HEK293 (cell line): Measurements from ENCODE around the gene FES.
A peak's percentile ranks its signal among the peaks of the same experiment; 100 is the strongest.

Experiments
- CTCF ChIA-PET: fragments of 350-600 bp; formaldehyde crosslinking; extraction: SDS; loops from one replicate; lab custom pipeline; 2021; ENCODE audit warnings: antibody characterized with exemption; lab: Yijun Ruan, JAX
- POLR2A ChIA-PET: fragments of 300-600 bp; formaldehyde crosslinking; extraction: SDS; loops from one replicate; lab custom pipeline; 2020; ENCODE audit warnings: antibody characterized with exemption, inconsistent platforms; lab: Yijun Ruan, JAX
- H3K27ac ChIP-seq: fragments of 200-500 bp; sonication (Bioruptor generic); 2 replicates; pipeline ENCODE4 v1.5.1; 2014; ENCODE audit warnings: low read depth, low read length, control low read depth, inconsistent platforms; ENCODE audit errors: extremely low read depth
- H3K36me3 ChIP-seq, 2 experiments: fragments of 200-500 bp in 1 of 2; sonication (Bioruptor generic) in 1 of 2; 1 replicate in 1 of 2; 2 replicates in 1 of 2; pipeline ENCODE4 v1.5.1; 2014 to 2017; ENCODE audit warnings: inconsistent platforms in 2 of 2, low read length in 2 of 2; ENCODE audit not compliant: control insufficient read depth in 2 of 2, insufficient read depth in 1 of 2
- H3K4me1 ChIP-seq: fragments of 200-500 bp; sonication (Bioruptor generic); 2 replicates; pipeline ENCODE4 v1.5.1; 2014; ENCODE audit warnings: mild to moderate bottlenecking, low read length, inconsistent platforms; ENCODE audit not compliant: control insufficient read depth, insufficient read depth
- H3K4me3 ChIP-seq: 2 replicates; pipeline ENCODE4 v1.5.1; 2011; ENCODE audit warnings: low read depth, mild to moderate bottlenecking, control low read depth, low read length, moderate library complexity
- H3K9me3 ChIP-seq: fragments of 200-500 bp; sonication (Bioruptor generic); 2 replicates; pipeline ENCODE4 v1.5.1; 2014; ENCODE audit warnings: low read depth, low read length, inconsistent platforms; ENCODE audit not compliant: control insufficient read depth, insufficient read depth
- HOXC10 ChIP-seq: sonication (generic); formaldehyde crosslinking; IDR thresholded peaks from 2 replicates; pipeline ENCODE4 v1.8.1; 2023; ENCODE audit warnings: mild to moderate bottlenecking, missing genetic modification reagents
- IKZF3 ChIP-seq: fragments of 450-650 bp; IDR thresholded peaks from 2 replicates; pipeline ENCODE4 v1.5.0; 2018; ENCODE audit warnings: missing biosample characterization, mild to moderate bottlenecking, missing genetic modification characterization, moderate library complexity
- MEIS1 ChIP-seq: sonication (generic); formaldehyde crosslinking; IDR thresholded peaks from 2 replicates; pipeline ENCODE4 v1.8.1; 2022; ENCODE audit warnings: missing genetic modification reagents, mild to moderate bottlenecking, borderline replicate concordance
- PRDM6 ChIP-seq: fragments of 450-650 bp; formaldehyde crosslinking; IDR thresholded peaks from 2 replicates; pipeline ENCODE4 v1.5.1; 2017; ENCODE audit warnings: missing biosample characterization, missing genetic modification characterization
- SETDB1 ChIP-seq: IDR thresholded peaks from one replicate; pipeline ENCODE4 v1.6.1; 2017; ENCODE audit warnings: mild to moderate bottlenecking, low read length, moderate library complexity, mixed read lengths; ENCODE audit not compliant: insufficient read length
- TRIM28 ChIP-seq: IDR thresholded peaks from 2 replicates; pipeline ENCODE4 v1.6.1; 2011; ENCODE audit warnings: low read length, control low read depth, borderline replicate concordance
- WT1 ChIP-seq: fragments of 450-650 bp; formaldehyde crosslinking; IDR thresholded peaks from 2 replicates; pipeline ENCODE4 v1.5.1; 2016; ENCODE audit warnings: missing biosample characterization, missing genetic modification characterization
- ZBTB49 ChIP-seq: fragments of 450-650 bp; formaldehyde crosslinking; IDR thresholded peaks from 2 replicates; pipeline ENCODE4 v1.5.1; 2016; ENCODE audit warnings: missing biosample characterization, missing genetic modification characterization, low read depth
- ZBTB8A ChIP-seq: fragments of 450-650 bp; formaldehyde crosslinking; IDR thresholded peaks from 2 replicates; pipeline ENCODE4 v1.5.1; 2016; ENCODE audit warnings: missing biosample characterization, missing genetic modification characterization
- ZNF114 ChIP-seq: fragments of 450-650 bp; formaldehyde crosslinking; IDR thresholded peaks from 2 replicates; pipeline ENCODE4 v1.5.0; 2017; ENCODE audit warnings: missing biosample characterization, missing genetic modification characterization
- ZNF140 ChIP-seq: fragments of 450-650 bp; formaldehyde crosslinking; IDR thresholded peaks from 2 replicates; pipeline ENCODE4 v1.5.1; 2016; ENCODE audit warnings: missing biosample characterization, missing genetic modification characterization
- ZNF155 ChIP-seq: fragments of 450-650 bp; formaldehyde crosslinking; IDR thresholded peaks from 2 replicates; pipeline ENCODE4 v1.5.1; 2016; ENCODE audit warnings: missing biosample characterization, missing genetic modification characterization
- ZNF19 ChIP-seq: fragments of 450-650 bp; formaldehyde crosslinking; IDR thresholded peaks from 2 replicates; pipeline ENCODE4; 2016; ENCODE audit warnings: missing biosample characterization, missing genetic modification characterization, low read depth
- ZNF239 ChIP-seq: fragments of 450-650 bp; formaldehyde crosslinking; IDR thresholded peaks from 2 replicates; pipeline ENCODE4 v1.5.1; 2016; ENCODE audit warnings: missing biosample characterization, missing genetic modification characterization
- ZNF423 ChIP-seq: fragments of 450-650 bp; formaldehyde crosslinking; IDR thresholded peaks from 2 replicates; pipeline ENCODE4 v1.5.1; 2016; ENCODE audit warnings: missing biosample characterization, missing genetic modification characterization
- ZNF488 ChIP-seq: fragments of 450-650 bp; formaldehyde crosslinking; IDR thresholded peaks from 2 replicates; pipeline ENCODE4 v1.5.1; 2016; ENCODE audit warnings: missing biosample characterization, missing genetic modification characterization
- ZNF555 ChIP-seq: fragments of 450-650 bp; formaldehyde crosslinking; conservative IDR thresholded peaks from 2 replicates; pipeline ENCODE4 v1.5.1; 2017; ENCODE audit warnings: missing biosample characterization, mild to moderate bottlenecking, missing genetic modification characterization, inconsistent platforms
- ZNF585B ChIP-seq: fragments of 450-650 bp; formaldehyde crosslinking; IDR thresholded peaks from 2 replicates; pipeline ENCODE4 v1.5.1; 2016; ENCODE audit warnings: missing biosample characterization, missing genetic modification characterization
- ZNF792 ChIP-seq: fragments of 450-650 bp; formaldehyde crosslinking; IDR thresholded peaks from 2 replicates; pipeline ENCODE4 v1.5.1; 2016; ENCODE audit warnings: missing biosample characterization, missing genetic modification characterization

The FES gene

DNA sequence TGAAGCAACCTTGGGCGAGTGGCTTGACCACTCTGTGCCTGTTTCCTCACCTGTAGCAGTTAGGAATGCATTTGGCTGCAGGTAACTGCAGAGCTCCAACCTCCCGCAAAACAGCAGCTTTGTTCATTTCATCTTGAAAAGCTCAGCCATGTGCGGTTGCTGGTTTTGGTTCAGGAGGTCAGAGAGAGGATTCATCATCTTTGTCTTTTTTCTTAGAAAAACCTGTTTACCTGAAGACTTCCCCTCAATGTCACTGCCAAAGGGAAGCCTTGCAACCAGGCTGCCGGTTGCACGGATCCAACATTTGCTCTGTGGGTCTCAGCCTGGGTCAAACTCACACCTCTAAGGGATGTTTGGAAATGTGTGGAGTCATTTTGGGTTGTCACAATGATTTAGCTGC lies 32.4 kb upstream of the FES start:
- Histone ChIP-seq H3K4me3 (no peak overlapping the region), H3K36me3 (no peaks in the 10 kb centered on the region), H3K27ac (no peak overlapping the region), H3K9me3 (no peaks in the 10 kb centered on the region), H3K4me1 (no peaks in the 10 kb centered on the region)
- TF ChIP-seq ZNF114 (tag by site-specific recombination) = no peak
- no peak for TF ChIP-seq SETDB1
- TF ChIP-seq MEIS1 (CRISPR knock-in tag) = no peak
- no peak for TF ChIP-seq IKZF3 (tag by site-specific recombination)
- TF ChIP-seq HOXC10 (CRISPR knock-in tag) = no peak
- no peak for TF ChIP-seq ZNF19 (tag by site-specific recombination)
- no peak for TF ChIP-seq ZNF140 (tag by site-specific recombination)
- TF ChIP-seq ZNF239 = no peak
- TF ChIP-seq ZNF792 (tag by site-specific recombination) = no peak
- no peak for TF ChIP-seq WT1 (tag by site-specific recombination)
- no peak for TF ChIP-seq ZNF423 (tag by site-specific recombination)
- TF ChIP-seq ZBTB49 (tag by site-specific recombination) = no peak
- POLR2A ChIA-PET = interaction anchor here (0.6 to 0.8 kb wide), 2 partner anchors 13 to 459 kb away, joined by 4 read pairs; no protein-coding TSS in a partner anchor
- CTCF ChIA-PET = no interaction called here

DNA sequence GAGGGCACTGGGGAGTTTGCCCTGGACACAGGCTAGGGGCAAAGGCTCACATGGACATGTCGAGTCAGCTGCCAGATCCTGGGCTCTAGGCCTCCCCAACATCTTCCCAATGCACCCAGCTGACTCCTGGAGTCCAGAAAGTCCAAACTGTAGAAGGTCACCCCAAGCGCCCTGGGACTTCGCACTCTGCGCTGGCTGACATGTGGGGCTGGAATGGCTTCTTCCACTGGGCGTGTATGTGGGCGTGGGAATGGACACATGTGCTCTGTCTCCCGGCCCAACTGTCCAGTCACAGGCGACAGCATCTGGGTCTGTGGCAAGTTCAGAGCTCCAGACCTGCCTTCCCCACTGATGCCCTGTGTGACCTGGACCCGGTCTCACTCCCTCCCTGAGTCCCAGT lies 29.2 kb upstream of the FES start:
- CTCF ChIA-PET = no interaction called here
- Histone ChIP-seq H3K36me3 (no peaks in the 10 kb centered on the region), H3K27ac (no peak overlapping the region), H3K9me3 (no peaks in the 10 kb centered on the region), H3K4me1 (no peaks in the 10 kb centered on the region; the same call in 1 of the 2 replicates), H3K4me3 (no peak overlapping the region)
- TF ChIP-seq ZBTB8A (tag by site-specific recombination) (no peak), ZNF423 (tag by site-specific recombination) (no peak), ZNF555 (tag by site-specific recombination) (no peak), ZNF155 (tag by site-specific recombination) (no peak), ZNF488 (tag by site-specific recombination) (no peak), PRDM6 (tag by site-specific recombination) (no peak), ZNF585B (tag by site-specific recombination) (no peak)
- POLR2A ChIA-PET = no interaction called here

GRCh38 chr15:90857337-90857736 lies 27.0 kb upstream of the FES start:
- Histone ChIP-seq H3K36me3 (no peaks in the 10 kb centered on the region), H3K9me3 (no peaks in the 10 kb centered on the region), H3K27ac (no peak overlapping the region), H3K4me3 (no peak overlapping the region), H3K4me1 (peaks cover 12% of the 10 kb centered on the region)
- TF ChIP-seq TRIM28 (no peak), ZNF140 (tag by site-specific recombination) (peak; percentile 82)
- CTCF ChIA-PET = no interaction called here
- POLR2A ChIA-PET = no interaction called here
